Mononuclear cell (primary cell): Measurements from ENCODE around the gene SSBP2. TPM values are rescaled to one million over a fixed set of nuclear protein-coding genes. Genes with fewer than 3 reads are reported as not detected.

Source experiments
- H3K27me3 ChIP-seq: 2 replicates; pipeline ENCODE4 v1.6.0; 2011; ENCODE audit warnings: low read length, control low read depth; ENCODE audit not compliant: insufficient read depth
- H3K4me1 ChIP-seq: 2 replicates; pipeline ENCODE4 v1.5.1; 2011; ENCODE audit warnings: mild to moderate bottlenecking, low read length, control low read depth; ENCODE audit not compliant: insufficient read depth
- H3K4me3 ChIP-seq: 2 replicates; pipeline ENCODE4 v1.5.1; 2011; ENCODE audit warnings: mild to moderate bottlenecking, low read length, moderate library complexity
- H3K9me3 ChIP-seq: 2 replicates; pipeline ENCODE4 v1.5.1; 2011; ENCODE audit warnings: low read depth, mild to moderate bottlenecking, control low read depth, low read length
- total RNA-seq: library from RNA; depleted of rRNA; stranded (reverse); fragments of >200 nt; gene quantifications from one replicate; pipeline ENCODE4 v1.2.3, GENCODE V29; 2012

SSBP2 gene
- total RNA-seq, 1 donor: 35.9 TPM

DNA sequence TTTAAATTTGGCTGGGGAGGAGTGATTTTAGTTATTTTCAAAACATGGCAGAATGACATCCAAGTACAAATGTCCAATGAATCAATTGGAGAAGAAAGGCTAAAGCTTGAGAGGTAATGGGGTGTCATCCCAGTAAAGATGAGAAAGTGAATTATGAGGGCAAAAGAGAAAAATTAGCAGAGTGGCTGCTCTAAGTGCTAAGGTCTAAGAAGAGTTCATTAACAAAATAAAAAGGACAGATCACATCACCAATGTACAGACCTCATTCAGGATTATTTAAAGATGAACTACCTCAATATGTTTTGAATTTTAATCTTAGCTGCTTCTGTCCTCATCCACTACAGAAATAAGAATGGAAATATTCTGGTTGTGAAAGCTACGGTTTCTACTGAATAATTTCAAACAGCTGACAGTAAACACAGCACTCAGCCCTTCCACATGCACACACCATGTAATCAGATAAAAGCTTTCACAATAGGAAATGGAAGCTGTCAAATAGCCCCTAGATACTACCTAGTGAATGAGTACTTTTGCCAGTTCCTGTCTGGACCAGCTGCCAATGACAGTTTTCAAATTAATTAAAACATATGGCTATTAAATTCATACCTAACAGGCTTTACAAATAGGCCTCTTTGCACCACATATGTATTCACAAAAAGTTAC lies 171.5 kb downstream of the SSBP2 start:
- no peak overlapping the region for H3K4me3 ChIP-seq
- H3K27me3 ChIP-seq: no peaks in the 10 kb centered on the region
- H3K4me1 ChIP-seq: no peaks in the 10 kb centered on the region
- H3K9me3 ChIP-seq: no peaks in the 10 kb centered on the region

DNA sequence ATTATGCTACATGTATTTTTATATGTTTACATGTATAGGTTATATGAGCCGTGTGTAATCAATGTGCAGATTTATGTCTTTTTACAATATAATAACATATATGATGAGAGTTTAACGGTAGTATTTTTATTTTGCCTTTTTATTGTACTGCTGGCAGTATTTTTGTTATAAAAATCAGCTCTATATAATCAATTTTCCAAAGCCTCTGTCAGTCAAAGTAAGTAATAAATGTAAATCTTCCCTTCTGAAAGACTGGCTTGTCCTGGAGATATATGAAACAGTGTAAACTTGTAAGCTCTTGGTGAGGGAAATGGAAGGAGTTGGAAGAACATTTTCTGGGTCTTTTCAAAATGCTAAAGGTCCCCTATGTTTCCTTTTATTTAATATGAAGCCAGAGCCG lies 173.8 kb downstream of the SSBP2 start:
- Histone ChIP-seq H3K9me3 (no peaks in the 10 kb centered on the region), H3K4me3 (no peak overlapping the region), H3K4me1 (no peaks in the 10 kb centered on the region), H3K27me3 (no peaks in the 10 kb centered on the region)

DNA sequence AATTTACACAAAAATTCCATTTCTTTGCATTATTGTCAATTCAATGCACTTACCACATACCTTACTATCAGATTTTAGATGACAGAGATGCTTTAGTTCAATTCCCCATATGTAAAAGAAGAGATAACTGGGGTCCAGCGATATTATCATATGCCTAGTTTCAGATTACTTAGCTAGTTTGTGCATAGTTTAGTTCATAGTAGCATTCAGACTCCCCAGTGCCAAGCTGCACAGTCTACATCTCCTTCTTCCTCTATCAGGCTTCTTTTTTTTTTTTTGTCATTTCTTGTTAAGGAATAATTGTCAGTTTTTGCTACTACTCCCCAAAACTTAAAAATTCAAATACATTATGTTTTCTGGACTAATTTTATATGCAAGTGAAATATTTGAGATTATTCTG lies 175.0 kb downstream of the SSBP2 start:
- H3K27me3 ChIP-seq: no peaks in the 10 kb centered on the region
- no peak overlapping the region for H3K4me3 ChIP-seq
- H3K9me3 ChIP-seq: no peaks in the 10 kb centered on the region
- H3K4me1 ChIP-seq: no peaks in the 10 kb centered on the region

DNA sequence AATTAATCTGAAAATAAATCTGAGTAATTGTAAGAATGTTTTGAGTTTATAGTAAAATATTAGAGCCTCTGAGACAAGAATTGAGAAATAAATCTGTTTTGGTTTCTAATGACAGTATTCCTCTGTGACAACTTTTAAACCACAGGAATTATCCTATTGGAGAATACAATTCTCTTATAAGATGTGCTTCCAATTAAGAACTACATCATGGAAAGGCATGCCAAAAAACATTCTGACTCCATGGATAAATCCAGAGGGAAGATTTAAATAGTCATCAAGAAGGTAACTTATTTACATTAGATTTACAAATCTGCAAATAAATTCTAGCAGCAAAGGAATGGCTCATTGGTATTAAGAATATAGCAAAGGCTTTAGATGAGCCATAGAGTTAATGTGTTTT lies 178.7 kb downstream of the SSBP2 start:
- Histone ChIP-seq H3K27me3 (no peaks in the 10 kb centered on the region), H3K9me3 (no peaks in the 10 kb centered on the region), H3K4me3 (no peak overlapping the region), H3K4me1 (no peaks in the 10 kb centered on the region)

DNA sequence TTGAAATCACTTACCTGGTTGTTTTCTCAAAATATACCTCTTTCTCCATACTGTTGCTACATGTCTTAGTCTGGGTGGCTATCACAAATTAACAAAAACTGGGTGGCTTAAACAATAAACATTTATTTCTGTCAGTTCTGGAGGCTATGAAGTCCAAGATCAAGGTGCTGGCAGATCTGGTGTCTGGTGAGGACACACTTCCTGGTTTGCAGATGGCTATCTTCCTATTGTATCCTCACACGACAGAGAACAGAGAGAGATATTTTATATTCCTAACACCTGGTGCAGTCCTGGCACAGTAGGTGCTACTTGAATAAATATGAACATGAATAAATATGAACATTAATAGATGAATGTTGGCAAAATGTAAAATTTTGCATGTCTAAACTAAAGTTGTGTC lies 192.7 kb downstream of the SSBP2 start:
- H3K27me3 ChIP-seq: no peaks in the 10 kb centered on the region
- H3K4me3 ChIP-seq: no peak overlapping the region
- H3K9me3 ChIP-seq: no peaks in the 10 kb centered on the region
- H3K4me1 ChIP-seq: no peaks in the 10 kb centered on the region

DNA sequence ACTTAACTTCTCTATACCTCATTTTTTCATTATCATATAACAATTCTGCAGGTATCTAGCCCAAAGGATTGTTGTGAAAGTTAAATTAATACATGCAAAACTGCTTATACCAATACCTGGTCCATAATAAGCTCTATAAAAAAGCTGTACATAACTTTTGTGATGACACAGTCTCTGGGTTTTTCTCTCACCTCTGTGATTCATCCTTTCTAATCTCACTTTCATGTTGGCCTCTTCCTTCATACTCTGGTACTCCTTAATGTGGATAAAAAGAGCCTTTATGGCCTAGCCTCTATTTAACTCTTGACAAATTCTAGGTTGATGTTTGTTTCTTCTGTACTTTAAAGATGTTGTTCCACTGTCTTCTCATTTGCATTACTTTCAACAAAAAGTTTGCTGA lies 194.1 kb downstream of the SSBP2 start:
- Histone ChIP-seq H3K4me3 (no peak overlapping the region), H3K9me3 (no peaks in the 10 kb centered on the region), H3K4me1 (no peaks in the 10 kb centered on the region), H3K27me3 (no peaks in the 10 kb centered on the region)

DNA sequence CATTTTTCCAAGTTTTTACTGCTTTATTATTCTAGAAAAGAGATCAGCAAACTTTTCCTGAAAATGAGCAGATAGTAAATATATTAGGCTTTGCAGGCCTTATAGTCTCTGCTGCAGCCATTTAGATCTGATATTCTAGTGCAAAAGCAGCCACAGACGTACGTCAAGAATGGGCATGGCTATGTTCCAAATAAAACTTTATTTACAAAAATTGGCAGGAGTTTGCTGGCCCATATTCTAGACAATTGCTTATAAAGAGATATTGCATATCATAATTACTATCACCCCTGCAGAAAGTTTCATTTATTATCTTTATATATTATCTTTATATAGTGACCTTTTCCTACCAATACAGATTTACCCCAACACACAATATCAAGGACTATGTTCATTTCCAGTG lies 195.0 kb downstream of the SSBP2 start:
- H3K27me3 ChIP-seq: no peaks in the 10 kb centered on the region
- H3K4me3 ChIP-seq: no peak overlapping the region
- no peaks in the 10 kb centered on the region for H3K9me3 ChIP-seq
- H3K4me1 ChIP-seq: no peaks in the 10 kb centered on the region

DNA sequence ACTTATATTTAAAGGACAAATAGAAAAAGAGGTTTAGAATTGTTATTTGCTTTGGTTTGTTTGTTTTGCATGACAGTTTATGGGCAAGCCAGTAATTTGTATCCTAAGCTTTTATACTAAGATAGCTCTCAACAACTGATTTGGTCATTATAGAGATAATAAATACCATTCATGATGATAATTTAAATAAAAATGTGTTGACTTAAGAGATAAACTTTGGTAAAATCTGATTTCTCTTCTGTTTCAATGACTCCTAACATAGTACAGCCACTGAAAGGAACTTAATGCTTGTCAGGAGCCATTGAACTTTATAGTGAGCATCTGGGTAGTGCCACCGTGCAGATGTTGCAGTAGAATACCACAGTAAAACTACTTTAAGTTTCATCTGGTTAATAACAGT lies 196.2 kb downstream of the SSBP2 start:
- no peaks in the 10 kb centered on the region for H3K9me3 ChIP-seq
- H3K27me3 ChIP-seq: no peaks in the 10 kb centered on the region
- H3K4me1 ChIP-seq: no peaks in the 10 kb centered on the region
- no peak overlapping the region for H3K4me3 ChIP-seq

DNA sequence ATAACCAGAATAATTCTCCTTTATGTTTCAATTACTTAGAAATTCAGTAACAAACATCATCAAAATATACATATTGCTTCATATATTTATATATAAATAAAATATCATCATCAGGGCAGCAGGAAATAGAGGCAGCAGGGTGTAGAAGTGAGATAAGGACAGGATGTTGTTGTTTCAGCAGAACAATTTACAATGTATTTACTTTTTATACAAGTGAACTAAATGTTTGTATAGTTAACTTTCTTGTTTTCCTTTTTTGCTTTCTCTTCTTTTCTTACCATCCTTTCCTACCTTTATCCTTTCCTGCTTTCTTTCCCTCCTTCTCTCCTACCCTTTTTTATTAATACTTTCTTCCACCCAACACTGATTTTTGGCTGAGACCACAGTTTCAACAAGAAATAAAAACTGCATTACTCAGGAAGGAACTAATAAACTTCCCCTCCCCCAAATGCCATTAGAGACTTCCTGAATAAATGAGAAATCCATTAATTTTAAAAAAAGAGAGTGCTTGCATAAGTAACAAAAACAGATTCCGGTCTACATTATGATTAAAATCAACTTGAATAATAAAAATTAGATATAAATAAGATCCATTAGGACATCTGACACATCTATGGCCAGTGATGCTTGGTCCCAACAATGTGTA lies 197.2 kb downstream of the SSBP2 start:
- Histone ChIP-seq H3K4me3 (no peak overlapping the region), H3K27me3 (no peaks in the 10 kb centered on the region), H3K9me3 (no peaks in the 10 kb centered on the region), H3K4me1 (no peaks in the 10 kb centered on the region)

DNA sequence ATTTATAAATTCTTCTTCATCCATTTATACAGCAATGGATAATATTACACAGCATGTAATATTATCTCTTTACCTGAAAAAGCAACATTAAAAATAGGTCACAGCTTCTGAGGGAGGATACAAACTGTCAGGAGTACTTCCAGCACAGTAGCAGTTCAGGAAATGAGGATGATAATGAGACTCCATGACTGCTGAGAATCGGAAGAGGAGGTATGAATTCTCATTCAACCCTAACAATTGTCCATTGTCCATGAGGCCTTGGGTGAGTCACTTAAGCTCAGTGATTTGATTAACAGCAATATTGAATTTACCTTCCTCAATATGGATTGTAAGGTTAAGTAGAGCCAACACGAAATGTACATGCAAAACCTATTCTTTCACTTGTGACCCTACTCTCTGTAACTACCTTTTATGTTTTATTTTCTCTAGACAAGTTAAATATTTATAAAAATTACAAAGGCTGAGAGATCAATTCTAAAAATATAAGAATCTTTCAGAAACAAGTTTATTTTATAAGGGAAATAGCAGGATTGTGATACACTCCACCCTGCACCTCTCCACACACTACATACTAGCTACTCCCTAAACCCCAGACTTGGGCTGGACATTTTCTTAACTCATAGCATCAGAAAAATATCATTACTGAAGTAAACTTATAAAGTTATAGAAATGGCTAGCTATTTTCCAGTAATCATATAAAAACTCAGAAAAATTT lies 197.9 kb downstream of the SSBP2 start:
- no peaks in the 10 kb centered on the region for H3K9me3 ChIP-seq
- H3K27me3 ChIP-seq: no peaks in the 10 kb centered on the region

DNA sequence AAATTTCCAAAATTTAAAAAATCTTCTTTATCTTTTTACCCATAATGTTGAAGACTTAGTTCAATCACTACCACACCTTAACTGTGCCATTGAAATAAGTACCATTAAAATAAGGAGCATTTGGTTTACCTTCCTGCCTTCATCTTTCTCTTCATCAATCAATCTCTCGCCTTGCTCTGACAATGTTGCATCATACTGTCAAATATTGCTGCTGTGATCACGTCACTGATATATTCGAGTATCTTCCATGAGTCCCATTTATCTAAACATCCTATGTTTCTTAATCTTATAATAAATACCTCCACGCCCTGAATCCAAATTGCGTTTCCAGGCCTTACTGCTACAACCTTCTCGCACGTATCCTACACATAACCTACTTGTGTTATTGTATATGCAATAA lies 201.8 kb downstream of the SSBP2 start:
- Histone ChIP-seq H3K27me3 (no peaks in the 10 kb centered on the region), H3K4me1 (no peaks in the 10 kb centered on the region), H3K4me3 (no peak overlapping the region), H3K9me3 (no peaks in the 10 kb centered on the region)

More for the DNA sequence above, 197.9 kb downstream of the SSBP2 start:
- no peak overlapping the region for H3K4me3 ChIP-seq
- H3K4me1 ChIP-seq: no peaks in the 10 kb centered on the region

DNA sequence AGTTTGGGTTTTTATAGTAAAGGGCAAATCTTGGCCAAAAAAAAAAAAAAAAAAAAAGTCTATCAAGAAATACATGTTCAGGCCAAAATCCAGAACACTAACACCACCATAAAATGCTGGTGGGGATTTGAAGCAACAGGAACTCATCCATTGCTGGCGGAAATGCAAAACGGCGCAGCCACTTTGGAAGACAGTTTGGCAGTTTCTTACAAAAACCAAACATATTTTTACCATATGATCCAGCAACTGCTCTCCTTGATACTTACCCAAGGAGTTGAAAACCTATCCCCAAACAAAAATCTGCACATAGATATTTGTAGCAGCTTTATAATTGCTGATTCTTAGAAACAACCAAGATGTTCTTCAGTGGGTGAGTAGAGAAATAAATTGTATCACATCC lies 203.9 kb downstream of the SSBP2 start:
- H3K9me3 ChIP-seq: no peaks in the 10 kb centered on the region
- H3K27me3 ChIP-seq: no peaks in the 10 kb centered on the region
- no peak overlapping the region for H3K4me3 ChIP-seq

DNA sequence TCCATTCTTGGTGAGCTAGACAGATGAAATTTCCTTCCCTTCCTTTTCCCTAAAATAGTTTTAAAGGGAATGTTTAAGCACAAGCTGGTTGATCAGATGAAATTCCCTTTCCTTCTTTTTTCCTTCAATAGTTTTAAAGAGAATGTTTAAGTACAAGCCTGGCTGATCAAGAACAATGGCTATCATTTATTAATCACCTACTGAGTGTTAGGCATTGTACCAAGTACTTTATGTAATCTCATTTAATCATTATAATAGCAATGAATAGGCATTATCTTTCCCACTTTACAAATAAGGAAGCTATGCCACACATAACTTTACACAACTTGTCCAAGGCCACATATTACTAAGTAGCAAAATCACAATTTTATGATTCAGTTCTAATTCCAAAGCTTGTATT lies 205.0 kb downstream of the SSBP2 start:
- H3K4me1 ChIP-seq: no peaks in the 10 kb centered on the region
- no peak overlapping the region for H3K4me3 ChIP-seq
- no peaks in the 10 kb centered on the region for H3K9me3 ChIP-seq
- H3K27me3 ChIP-seq: no peaks in the 10 kb centered on the region

More for the DNA sequence above, 203.9 kb downstream of the SSBP2 start:
- H3K4me1 ChIP-seq: no peaks in the 10 kb centered on the region

DNA sequence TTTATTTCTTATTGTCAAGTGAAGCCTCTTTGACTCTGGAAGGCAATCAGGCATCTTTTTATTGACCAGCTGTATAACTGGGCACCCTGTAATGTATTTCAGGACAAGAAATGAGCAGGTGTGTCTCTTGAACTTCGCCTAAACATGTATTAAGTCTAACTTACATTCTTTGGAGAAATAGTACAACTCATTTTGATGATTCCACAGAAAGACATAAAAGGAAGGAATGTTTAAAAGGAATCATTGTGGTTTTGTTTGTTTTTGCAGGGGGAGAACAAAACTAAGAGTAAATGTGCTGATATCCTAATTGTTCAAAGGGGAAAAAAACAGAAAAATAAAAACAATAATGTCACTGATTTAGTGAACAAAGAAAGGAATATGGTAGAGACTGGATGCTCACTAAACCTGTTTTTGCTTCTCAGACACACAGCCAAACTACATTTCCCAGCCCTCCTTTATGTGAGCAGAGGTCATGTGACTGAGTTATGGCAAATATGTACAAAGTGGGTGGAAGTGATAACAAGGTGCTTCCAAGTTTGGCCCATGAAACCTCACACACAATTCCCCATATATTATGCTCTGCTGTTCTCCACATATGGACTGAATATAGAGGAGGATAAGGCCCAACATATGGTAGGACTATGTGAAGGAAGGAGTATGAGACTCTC lies 206.4 kb downstream of the SSBP2 start:
- no peaks in the 10 kb centered on the region for H3K9me3 ChIP-seq
- H3K4me1 ChIP-seq: no peaks in the 10 kb centered on the region
- H3K27me3 ChIP-seq: no peaks in the 10 kb centered on the region
- H3K4me3 ChIP-seq: no peak overlapping the region

DNA sequence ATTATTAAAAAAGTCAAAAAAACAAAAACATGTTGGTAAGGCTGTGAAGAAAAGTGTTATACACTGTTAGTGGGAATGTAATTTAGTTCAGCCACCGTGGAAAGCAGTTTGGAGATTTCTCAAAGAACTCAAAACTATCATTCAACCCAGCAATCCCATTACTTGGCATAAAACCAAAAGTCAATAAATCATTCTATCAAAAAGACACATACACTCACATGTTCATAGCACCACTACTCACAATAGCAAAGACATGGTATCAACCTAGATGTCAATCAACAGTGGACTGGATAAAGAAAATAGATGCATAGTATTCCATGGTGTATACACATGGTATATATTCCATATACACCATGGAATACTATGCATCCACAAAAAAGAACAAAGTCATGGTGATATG lies 208.7 kb downstream of the SSBP2 start:
- Histone ChIP-seq H3K4me3 (no peak overlapping the region), H3K9me3 (no peaks in the 10 kb centered on the region), H3K27me3 (no peaks in the 10 kb centered on the region), H3K4me1 (no peaks in the 10 kb centered on the region)
